Lower lobe of right lung (tissue), 2 donors: Measurements from ENCODE around the gene RPA3. TPM values are rescaled to one million over a fixed set of nuclear protein-coding genes. Genes with fewer than 3 reads are reported as not detected.
A peak's percentile ranks its signal among the peaks of the same experiment; 100 is the strongest.

Experiments used
- ATAC-seq, 2 donors: fragments of 200-7000 bp; cut with Tn5 transposase; one replicate each; pipeline ENCODE4 v1.9.1; 2020 to 2022; ENCODE audit warnings: mild to moderate bottlenecking in 2 of 2, moderate library complexity in 2 of 2
- DNase-seq: peaks from one replicate; pipeline ENCODE4 v3.0.0-alpha.2; 2020
- H3K27ac ChIP-seq: fragments of 200-600 bp; one replicate; pipeline ENCODE4 v1.8.0; 2022
- H3K27me3 ChIP-seq: fragments of 200-600 bp; one replicate; pipeline ENCODE4 v1.8.0; 2022; ENCODE audit warnings: low read depth
- H3K36me3 ChIP-seq: fragments of 200-600 bp; one replicate; pipeline ENCODE4 v1.8.0; 2022; ENCODE audit warnings: mild to moderate bottlenecking
- H3K4me1 ChIP-seq: fragments of 200-600 bp; one replicate; pipeline ENCODE4 v1.8.0; 2022
- H3K4me3 ChIP-seq: fragments of 200-600 bp; one replicate; pipeline ENCODE4 v1.8.0; 2022; ENCODE audit warnings: mild to moderate bottlenecking
- H3K9me3 ChIP-seq: fragments of 200-600 bp; one replicate; pipeline ENCODE4 v1.8.0; 2022
- CTCF ChIP-seq: fragments of 200-600 bp; IDR thresholded peaks from one replicate; pipeline ENCODE4 v1.8.0; 2022; ENCODE audit warnings: antibody characterized with exemption, mild to moderate bottlenecking
- intact Hi-C: fragments of 100-400 bp; cut with DNase I; formaldehyde crosslinking; loops from one replicate; pipeline ENCODE4 v1.11.0; 2022
- total RNA-seq: library from RNA; stranded (reverse); fragmentation: NEBNext Ultra II Directional; extraction: Animal tissue kit (Norgen Biotek cat#: 25700); gene quantifications from one replicate; pipeline ENCODE4 v1.2.1, GENCODE V29; 2021
- donor health status: DM: no; HTN: yes; CAD: no; lungs with severe emphysema.

Gene RPA3
- total RNA-seq, 1 donor from 2014 or later = 27.4 TPM

GRCh38 chr7:7654964-7655715, 63.3 kb downstream of the RPA3 start:
- Histone ChIP-seq H3K4me3 (no peak overlapping the region), H3K27ac (no peak overlapping the region), H3K36me3 (no peaks in the 10 kb centered on the region), H3K4me1 (no peaks in the 10 kb centered on the region), H3K27me3 (no peaks in the 10 kb centered on the region), H3K9me3 (peaks cover 2% of the 10 kb centered on the region)
- intact Hi-C loops = no loop called here
- no peak for DNase-seq
- ATAC-seq = no peak
- no peak for TF ChIP-seq CTCF

GRCh38 chr7:7653593-7654187, 64.7 kb downstream of the RPA3 start:
- no peaks in the 10 kb centered on the region for H3K4me1 ChIP-seq
- no peak overlapping the region for H3K4me3 ChIP-seq
- no peak overlapping the region for H3K27ac ChIP-seq
- no peak for DNase-seq
- peak; percentile 35 for TF ChIP-seq CTCF
- no peak for ATAC-seq
- no peaks in the 10 kb centered on the region for H3K36me3 ChIP-seq
- no peaks in the 10 kb centered on the region for H3K9me3 ChIP-seq
- no peaks in the 10 kb centered on the region for H3K27me3 ChIP-seq
- intact Hi-C loops = no loop called here

GRCh38 chr7:7652798-7653540, 65.4 kb downstream of the RPA3 start:
- no peak for TF ChIP-seq CTCF
- intact Hi-C loops = no loop called here
- Histone ChIP-seq H3K4me1 (no peaks in the 10 kb centered on the region), H3K27ac (no peak overlapping the region), H3K36me3 (no peaks in the 10 kb centered on the region), H3K27me3 (no peaks in the 10 kb centered on the region), H3K9me3 (no peaks in the 10 kb centered on the region), H3K4me3 (no peak overlapping the region)
- no peak for DNase-seq
- no peak for ATAC-seq

- no peak for TF ChIP-seq CTCF
- H3K4me3 ChIP-seq = no peak overlapping the region
- H3K36me3 ChIP-seq = no peaks in the 10 kb centered on the region
- H3K4me1 ChIP-seq = no peaks in the 10 kb centered on the region
- H3K27me3 ChIP-seq = no peaks in the 10 kb centered on the region
- ATAC-seq = no peak
- H3K27ac ChIP-seq = no peak overlapping the region
- intact Hi-C loops = no loop called here
- no peak for DNase-seq
- no peaks in the 10 kb centered on the region for H3K9me3 ChIP-seq
These were observed 66.9 kb downstream of the RPA3 start for GRCh38 chr7:7651479-7651878.

- intact Hi-C loops = no loop called here
- no peaks in the 10 kb centered on the region for H3K4me1 ChIP-seq
These were observed 67.7 kb downstream of the RPA3 start for GRCh38 chr7:7650682-7651206.

More at GRCh38 chr7:7650682-7651206, 67.7 kb downstream of the RPA3 start:
- DNase-seq = no peak
- H3K9me3 ChIP-seq = no peaks in the 10 kb centered on the region
- no peaks in the 10 kb centered on the region for H3K27me3 ChIP-seq
- no peak overlapping the region for H3K4me3 ChIP-seq
- ATAC-seq = no peak
- no peak overlapping the region for H3K27ac ChIP-seq
- H3K36me3 ChIP-seq = no peaks in the 10 kb centered on the region
- no peak for TF ChIP-seq CTCF
